ENCODE measurements around the gene CPSF4L. TPM values are rescaled to one million over a fixed set of nuclear protein-coding genes. Genes with fewer than 3 reads are reported as not detected.

The CPSF4L gene
- polyA plus RNA-seq, 3 donors = not detected

GRCh38 chr17:73302189-73302588 lies 40.5 kb upstream of the CPSF4L start:
- no peaks in the 10 kb centered on the region for H3K36me3 ChIP-seq (replicated peaks in 1 of 2; ENCODE audit: control insufficient read depth in 1 of 2, insufficient read depth in 2 of 2, low read length in 2 of 2)
- no peak overlapping the region for H3K4me2 ChIP-seq (replicated peaks; ENCODE audit: extremely low read depth, low read length, poor library complexity, severe bottlenecking)
- H3K4me3 Mint-ChIP-seq = no peak overlapping the region
- no peak for DNase-seq
- peaks cover 38% of the 10 kb centered on the region for H3K4me1 Mint-ChIP-seq
- H2AFZ ChIP-seq (ENCODE audit: insufficient read depth, low read depth, low read length, poor library complexity, severe bottlenecking) = no peak overlapping the region
- no peaks in the 10 kb centered on the region for H3K9me3 ChIP-seq (replicated peaks in 1 of 2; ENCODE audit: control insufficient read depth in 1 of 2, insufficient read depth in 1 of 2, low read length in 2 of 2)
- peaks cover 68% of the 10 kb centered on the region for H3K79me2 ChIP-seq (ENCODE audit: insufficient read depth, low read length)
- no peaks in the 10 kb centered on the region for H3K27me3 ChIP-seq (ENCODE audit: control insufficient read depth in 2 of 2, insufficient read depth in 2 of 2, low read length in 2 of 2)
- H3K4me3 ChIP-seq (replicated peaks in 1 of 3; ENCODE audit: low read depth in 2 of 3, low read length in 3 of 3) = no peak overlapping the region
- no peak for TF ChIP-seq CTCF (IDR thresholded peaks at IDR 0.05)
- H3K27me3 Mint-ChIP-seq (ENCODE audit: low read depth in 3 of 3) = peaks cover 2 to 3% (median 2%) of the 10 kb centered on the region in 3 donors
- H3K9me3 Mint-ChIP-seq = no peaks in the 10 kb centered on the region
- H3K27ac ChIP-seq (ENCODE audit: low read depth in 1 of 2, low read length in 2 of 2) = no peak overlapping the region
- H3K9ac ChIP-seq (ENCODE audit: insufficient read depth, low read length, poor library complexity, severe bottlenecking) = no peak overlapping the region
- intact Hi-C loops (cut with micrococcal nuclease) = no loop called here
- no peak overlapping the region for H3K27ac Mint-ChIP-seq
- 78% methylated on average over 1 of the region's 3 CpGs for WGBS (ENCODE audit: insufficient coverage)
- peaks cover 27 to 33% of the 10 kb centered on the region in 2 donors for H3K4me1 ChIP-seq (ENCODE audit: control insufficient read depth in 1 of 2, insufficient read depth in 2 of 2, low read length in 2 of 2)
- peaks cover 7 to 12% of the 10 kb centered on the region in 2 donors for H3K36me3 Mint-ChIP-seq
- peaks cover 46% of the 10 kb centered on the region for H4K20me1 ChIP-seq (ENCODE audit: insufficient read depth, low read length)

GRCh38 chr17:73301369-73301768 lies 39.7 kb upstream of the CPSF4L start:
- DNase-seq = no peak
- TF ChIP-seq CTCF (IDR thresholded peaks at IDR 0.05) = no peak

More at GRCh38 chr17:73301369-73301768, 39.7 kb upstream of the CPSF4L start:
- Histone ChIP-seq H3K4me2 (replicated peaks; ENCODE audit: extremely low read depth, low read length, poor library complexity, severe bottlenecking) (no peak overlapping the region), H3K4me3 (replicated peaks in 1 of 3; ENCODE audit: low read depth in 2 of 3, low read length in 3 of 3) (no peak overlapping the region), H2AFZ (ENCODE audit: insufficient read depth, low read depth, low read length, poor library complexity, severe bottlenecking) (no peak overlapping the region), H3K9ac (ENCODE audit: insufficient read depth, low read length, poor library complexity, severe bottlenecking) (no peak overlapping the region), H3K4me1 (ENCODE audit: control insufficient read depth in 1 of 2, insufficient read depth in 2 of 2, low read length in 2 of 2) (peaks cover 25 to 27% of the 10 kb centered on the region in 2 donors), H4K20me1 (ENCODE audit: insufficient read depth, low read length) (peaks cover 46% of the 10 kb centered on the region), H3K27me3 (ENCODE audit: control insufficient read depth in 2 of 2, insufficient read depth in 2 of 2, low read length in 2 of 2) (no peaks in the 10 kb centered on the region), H3K36me3 (replicated peaks in 1 of 2; ENCODE audit: control insufficient read depth in 1 of 2, insufficient read depth in 2 of 2, low read length in 2 of 2) (no peaks in the 10 kb centered on the region), H3K9me3 (replicated peaks in 1 of 2; ENCODE audit: control insufficient read depth in 1 of 2, insufficient read depth in 1 of 2, low read length in 2 of 2) (no peaks in the 10 kb centered on the region), H3K27ac (ENCODE audit: low read depth in 1 of 2, low read length in 2 of 2) (no peak overlapping the region), H3K79me2 (ENCODE audit: insufficient read depth, low read length) (peaks cover 66% of the 10 kb centered on the region)
- H3K27me3 Mint-ChIP-seq (ENCODE audit: low read depth in 3 of 3) = peaks cover 2 to 3% (median 2%) of the 10 kb centered on the region in 3 donors
- intact Hi-C loops (cut with micrococcal nuclease) = no loop called here
- H3K36me3 Mint-ChIP-seq = peaks cover 7 to 9% of the 10 kb centered on the region in 2 donors
- 100% methylated on average over 1 of the region's 2 CpGs for WGBS (ENCODE audit: insufficient coverage)
- H3K27ac Mint-ChIP-seq = no peak overlapping the region
- H3K4me1 Mint-ChIP-seq = peaks cover 30% of the 10 kb centered on the region
- no peak overlapping the region for H3K4me3 Mint-ChIP-seq
- no peaks in the 10 kb centered on the region for H3K9me3 Mint-ChIP-seq

Measured in CD14-positive monocyte (primary cell).